Kidney (tissue), 14 donors: ENCODE data around the gene HOXD9. TPM values are rescaled to one million over a fixed set of nuclear protein-coding genes. Genes with fewer than 3 reads are reported as not detected.
A peak's percentile ranks its signal among the peaks of the same experiment; 100 is the strongest.

Source experiments
- DNase-seq, 5 donors: peaks; one replicate each; pipeline ENCODE4 v3.0.0-alpha.2; 2013 to 2020
- FAIRE-seq: peaks from 2 replicates; lab custom pipeline; 2012; peaks lifted over from hg19 to GRCh38; lab: Jason Lieb, UNC
- H3K27ac ChIP-seq, 2 donors: one replicate each; pipeline ENCODE4 v1.7.0; 2013; ENCODE audit warnings: low read depth in 2 of 2, low read length in 2 of 2, inconsistent platforms in 1 of 2
- H3K27me3 ChIP-seq: one replicate; pipeline ENCODE4 v1.7.1; 2013; ENCODE audit warnings: low read length, inconsistent platforms; ENCODE audit not compliant: control insufficient read depth, insufficient read depth
- H3K36me3 ChIP-seq, 3 donors: one replicate each; pipeline versions ENCODE4 v1.7.0 to v1.7.1; 2013; ENCODE audit warnings: low read length in 3 of 3, control low read depth in 1 of 3, inconsistent platforms in 1 of 3; ENCODE audit not compliant: insufficient read depth in 3 of 3, control insufficient read depth in 2 of 3
- H3K4me1 ChIP-seq, 3 donors: one replicate each; pipeline versions ENCODE4 v1.7.0 to v1.7.1; 2013; ENCODE audit warnings: low read length in 3 of 3, inconsistent platforms in 1 of 3, low read depth in 1 of 3; ENCODE audit not compliant: control insufficient read depth in 2 of 3, insufficient read depth in 2 of 3
- H3K4me3 ChIP-seq, 3 donors: one replicate each; pipeline versions ENCODE4 v1.7.0 to v1.8.1; 2013; ENCODE audit warnings: low read length in 3 of 3, control low read depth in 1 of 3, inconsistent platforms in 1 of 3
- H3K9ac ChIP-seq, 3 donors: one replicate each; pipeline versions ENCODE4 v1.7.0 to v1.7.1; 2013; ENCODE audit warnings: low read length in 3 of 3, control low read depth in 1 of 3, inconsistent platforms in 1 of 3
- H3K9me3 ChIP-seq, 3 donors: one replicate each; pipeline versions ENCODE4 v1.7.0 to v1.7.1; 2013; ENCODE audit warnings: low read length in 3 of 3, control low read depth in 1 of 3, inconsistent platforms in 1 of 3; ENCODE audit not compliant: control insufficient read depth in 2 of 3, insufficient read depth in 1 of 3
- intact Hi-C: fragments of 100-400 bp; cut with DNase I; formaldehyde crosslinking; loops from one replicate; pipeline ENCODE4 v1.11.1; 2022
- polyA plus RNA-seq: library from polyadenylated mRNA; stranded (reverse); fragments of 350-450 nt; fragmentation: Illumina TruSeq; extraction: RNeasy Lipid Tissue Mini Kit (QIAGEN cat#74804); gene quantifications from one replicate; pipeline ENCODE4 v1.2.3, GENCODE V29; 2014; ENCODE audit warnings: low read depth, low replicate concordance; ENCODE audit not compliant: insufficient read depth
- total RNA-seq: library from RNA; stranded (reverse); fragmentation: NEBNext Ultra II Directional; extraction: Animal tissue kit (Norgen Biotek cat#: 25700); gene quantifications from one replicate; pipeline ENCODE4 v1.2.1, GENCODE V29; 2021
- TF ChIP-seq, protein P1 (sequence below): IDR thresholded peaks from 3 replicates; pipeline ENCODE4 v1.5.1; 2012; ENCODE audit warnings: mild to moderate bottlenecking, moderate library complexity, borderline replicate concordance; ENCODE audit not compliant: insufficient read depth; ENCODE audit errors: extremely low read depth
- donor health status: control.
- donor health status: control.
- donor health status: control.
- donor health status: control.
- donor health status: control.
- donor health status: DM: yes; HTN: yes; CAD: no.
- donor health status: Normal renal cell carcinoma (clear cell type).

The HOXD9 gene
- total and polyA plus RNA-seq, 2 donors from 2014 or later, result 36.4 to 36.5 TPM

DNA sequence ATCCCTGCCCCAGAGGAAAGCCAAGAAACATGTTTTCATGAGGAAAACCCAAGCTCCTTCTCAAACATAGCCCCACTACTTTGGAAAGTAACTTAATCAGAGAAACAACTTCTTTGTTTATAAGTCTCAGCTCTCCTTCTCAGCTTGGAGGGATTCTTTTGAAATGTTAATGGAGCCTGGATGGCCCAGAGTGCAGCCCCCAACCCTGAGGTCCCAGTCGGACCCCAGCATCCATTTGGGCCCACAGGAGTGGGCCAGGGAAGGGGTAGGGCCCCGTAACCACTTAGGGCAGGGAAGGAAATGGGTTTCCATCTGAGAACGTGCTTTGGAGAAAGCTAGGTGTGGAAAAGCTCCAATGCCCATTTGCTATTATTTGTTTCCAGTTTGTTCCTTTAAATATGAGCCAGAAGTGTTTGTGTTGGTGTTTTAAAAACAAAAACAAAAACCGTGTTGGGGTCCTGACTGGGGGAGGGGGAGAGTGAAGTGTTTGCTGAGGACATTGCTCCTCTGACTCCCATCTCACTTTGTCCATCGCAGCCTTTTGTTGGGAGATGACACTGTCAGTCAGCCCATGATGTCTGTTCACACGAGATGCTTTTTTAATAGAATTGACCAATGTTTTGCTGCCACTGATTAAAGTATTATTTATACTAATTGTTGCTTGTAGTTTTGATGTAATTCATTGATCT lies 33.0 kb downstream of the HOXD9 start:
- H3K9ac ChIP-seq, result peak overlapping the region; percentile 22 to 60 (median 30)
- peak overlapping the region in 1 of 3 donors; percentile 75 for H3K4me3 ChIP-seq
- H3K27me3 ChIP-seq, result no peaks in the 10 kb centered on the region
- TF ChIP-seq, protein P1, sequence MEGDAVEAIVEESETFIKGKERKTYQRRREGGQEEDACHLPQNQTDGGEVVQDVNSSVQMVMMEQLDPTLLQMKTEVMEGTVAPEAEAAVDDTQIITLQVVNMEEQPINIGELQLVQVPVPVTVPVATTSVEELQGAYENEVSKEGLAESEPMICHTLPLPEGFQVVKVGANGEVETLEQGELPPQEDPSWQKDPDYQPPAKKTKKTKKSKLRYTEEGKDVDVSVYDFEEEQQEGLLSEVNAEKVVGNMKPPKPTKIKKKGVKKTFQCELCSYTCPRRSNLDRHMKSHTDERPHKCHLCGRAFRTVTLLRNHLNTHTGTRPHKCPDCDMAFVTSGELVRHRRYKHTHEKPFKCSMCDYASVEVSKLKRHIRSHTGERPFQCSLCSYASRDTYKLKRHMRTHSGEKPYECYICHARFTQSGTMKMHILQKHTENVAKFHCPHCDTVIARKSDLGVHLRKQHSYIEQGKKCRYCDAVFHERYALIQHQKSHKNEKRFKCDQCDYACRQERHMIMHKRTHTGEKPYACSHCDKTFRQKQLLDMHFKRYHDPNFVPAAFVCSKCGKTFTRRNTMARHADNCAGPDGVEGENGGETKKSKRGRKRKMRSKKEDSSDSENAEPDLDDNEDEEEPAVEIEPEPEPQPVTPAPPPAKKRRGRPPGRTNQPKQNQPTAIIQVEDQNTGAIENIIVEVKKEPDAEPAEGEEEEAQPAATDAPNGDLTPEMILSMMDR, result no peak
- peak overlapping the region; percentile 53 to 76 for H3K27ac ChIP-seq
- FAIRE-seq (no peak), DNase-seq (no peak)
- H3K4me1 ChIP-seq, result peaks cover 0 to 12% (median 4%) of the 10 kb centered on the region in 3 donors
- H3K9me3 ChIP-seq, result no peaks in the 10 kb centered on the region
- peaks cover 2 to 10% (median 6%) of the 10 kb centered on the region in 3 donors for H3K36me3 ChIP-seq
- intact Hi-C loops, result no loop called here

- Histone ChIP-seq H3K4me3 (peak overlapping the region; percentile 26 to 67 (median 40)), H3K9ac (peak overlapping the region in 2 of 3 donors; percentile 43 to 77), H3K36me3 (peaks cover 2 to 10% (median 6%) of the 10 kb centered on the region in 3 donors), H3K27ac (peak overlapping the region; percentile 77 to 92), H3K9me3 (no peaks in the 10 kb centered on the region), H3K4me1 (peaks cover 0 to 12% (median 4%) of the 10 kb centered on the region in 3 donors), H3K27me3 (no peaks in the 10 kb centered on the region)
- no peak for FAIRE-seq
- DNase-seq, result peak in 3 of 5 donors; percentile 48 to 80 (median 71)
- intact Hi-C loops, result no loop called here
- TF ChIP-seq, protein P1, result no peak
Observed at GRCh38 chr2:176156301-176156806, 33.8 kb downstream of the HOXD9 start.

DNA sequence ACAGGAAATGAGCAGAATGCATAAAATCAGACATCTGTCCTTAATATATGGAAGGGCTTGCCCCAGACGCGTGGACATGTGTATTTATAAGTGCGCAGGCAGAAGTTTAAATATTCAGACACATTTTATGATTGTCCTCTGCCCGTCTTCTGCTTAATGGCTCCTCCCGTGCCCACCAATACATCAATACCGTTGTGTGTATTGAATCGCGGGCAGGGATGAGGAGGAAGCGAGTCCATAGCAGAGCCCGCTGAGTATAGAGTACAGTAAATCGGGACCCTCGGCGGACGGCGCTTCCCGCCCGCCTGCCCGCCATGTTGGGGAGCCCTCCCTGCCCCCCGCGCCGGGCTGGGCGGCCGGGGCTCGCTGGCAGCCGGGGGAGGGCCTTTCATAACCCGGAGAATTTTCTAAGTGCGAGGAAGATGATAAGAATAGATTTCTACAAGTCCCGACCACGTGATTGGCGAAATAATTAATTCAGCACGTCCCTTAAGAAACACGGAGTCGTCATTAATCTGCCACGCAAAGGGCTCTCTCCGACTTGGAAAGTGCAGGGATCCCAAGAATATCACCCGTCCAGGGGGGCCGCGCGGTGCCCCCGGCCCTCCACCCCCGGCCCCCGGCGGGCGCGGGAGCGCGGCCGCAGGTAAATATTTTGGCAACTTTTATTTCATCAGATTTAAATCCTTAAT lies 34.4 kb downstream of the HOXD9 start, which contains the start of gene HOXD3:
Gene HOXD3 (plus strand): TSS at position 501 of the 692 bp plus-strand sequence. CDS start 11,808 bp downstream, outside the sequence.
- intact Hi-C loops, result no loop called here
- TF ChIP-seq, protein P1, result no peak
- H3K9me3 ChIP-seq, result no peaks in the 10 kb centered on the region
- H3K27me3 ChIP-seq, result no peaks in the 10 kb centered on the region
- peaks cover 2 to 10% (median 6%) of the 10 kb centered on the region in 3 donors for H3K36me3 ChIP-seq
- peak within 1 kb of the TSS; percentile 33 to 77 (median 43) for H3K9ac ChIP-seq
- FAIRE-seq, result no peak
- H3K27ac ChIP-seq, result peak within 1 kb of the TSS; percentile 77 to 92
- H3K4me3 ChIP-seq, result peak within 1 kb of the TSS; percentile 45 to 67 (median 49)
- DNase-seq, result peak in 4 of 5 donors; percentile 59 to 81 (median 74)
- peaks cover 0 to 12% (median 4%) of the 10 kb centered on the region in 3 donors for H3K4me1 ChIP-seq
